Bronchial epithelial cell (primary cell): ENCODE results near the gene IKBIP. TPM values are rescaled to one million over a fixed set of nuclear protein-coding genes. Genes with fewer than 3 reads are reported as not detected.

Experiments used
- DNase-seq: peaks from one replicate; pipeline ENCODE4 v3.0.0-alpha.2; 2010; ENCODE audit warnings: low read depth
- FAIRE-seq: peaks from 2 replicates; lab custom pipeline; 2011; peaks lifted over from hg19 to GRCh38; lab: Jason Lieb, UNC
- H3K27me3 ChIP-seq: 2 replicates; pipeline ENCODE4 v1.5.1; 2011; ENCODE audit warnings: low read length; ENCODE audit not compliant: control insufficient read depth, insufficient read depth
- H3K36me3 ChIP-seq: 2 replicates; pipeline ENCODE4 v1.5.1; 2011; ENCODE audit warnings: low read length; ENCODE audit not compliant: control insufficient read depth, insufficient read depth
- H3K4me3 ChIP-seq: 2 replicates; pipeline ENCODE4 v1.5.1; 2011; ENCODE audit warnings: mild to moderate bottlenecking, low read depth, low read length, control low read depth
- CTCF ChIP-seq: IDR thresholded peaks from 2 replicates; pipeline ENCODE4 v1.5.1; 2011; ENCODE audit warnings: mild to moderate bottlenecking, moderate library complexity, low read length, control low read depth, inconsistent platforms; ENCODE audit not compliant: insufficient read depth, severe bottlenecking
- total RNA-seq: library from RNA; depleted of rRNA; stranded (reverse); fragments of >200 nt; gene quantifications from 2 replicates; pipeline ENCODE4 v1.2.1, GENCODE V29; 2014

IKBIP gene
- total RNA-seq, 1 donor from 2014 or later: 10.0 TPM

DNA sequence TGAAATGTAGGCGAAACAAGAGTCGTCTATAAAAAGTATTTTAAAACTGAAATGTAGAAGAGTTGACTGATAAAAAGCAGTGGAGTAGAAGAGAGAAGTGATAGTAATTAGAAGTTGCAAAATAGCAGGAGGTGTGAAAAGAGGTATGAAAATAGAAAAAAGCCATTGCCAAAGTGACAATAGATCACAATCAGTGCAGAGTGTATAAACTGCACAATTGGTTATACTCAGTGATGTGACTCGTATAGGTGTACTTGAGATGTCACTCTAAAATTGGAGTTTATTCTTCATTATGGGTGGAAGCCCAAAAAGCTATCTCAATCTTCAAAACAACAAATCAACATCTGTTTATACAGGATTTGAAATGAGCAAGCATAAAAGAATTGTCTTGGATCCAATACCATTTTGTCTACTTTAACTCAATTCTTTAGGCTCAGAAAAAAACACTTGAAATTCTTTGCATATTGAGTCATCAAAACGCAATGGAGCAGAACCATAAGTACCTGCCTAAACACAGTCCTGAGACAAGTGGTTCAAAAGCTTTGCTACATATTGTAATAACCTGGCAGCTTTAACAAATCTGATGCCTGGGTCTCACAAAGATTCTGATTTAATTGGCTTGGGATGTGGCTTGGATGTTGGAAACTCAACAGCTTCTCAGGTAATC lies 8.8 kb downstream of the IKBIP start:
- Histone ChIP-seq H3K36me3 (no peaks in the 10 kb centered on the region), H3K4me3 (no peak overlapping the region), H3K27me3 (no peaks in the 10 kb centered on the region)
- peak; percentile 40 for FAIRE-seq
- DNase-seq: peak; percentile 95
- no peak for TF ChIP-seq CTCF

DNA sequence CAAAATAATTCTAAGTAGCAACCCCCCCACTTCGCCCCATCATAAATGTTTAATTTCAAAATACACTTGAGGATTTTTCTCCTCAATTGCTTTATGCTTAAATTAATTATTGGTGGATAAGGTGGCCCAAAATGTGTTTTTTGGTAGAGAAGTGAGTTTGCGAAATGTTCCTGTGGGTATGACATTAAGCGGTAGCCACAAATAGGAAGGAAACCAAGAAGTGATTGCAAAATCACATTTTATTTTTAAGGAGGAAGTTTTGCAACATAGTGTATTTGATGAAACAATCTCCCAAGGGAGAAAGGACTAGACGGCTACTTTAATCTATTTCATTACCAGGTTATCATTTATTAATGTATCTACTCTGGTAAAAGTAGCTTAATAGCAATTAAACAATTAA lies 25.6 kb downstream of the IKBIP start:
- no peak for FAIRE-seq

DNA sequence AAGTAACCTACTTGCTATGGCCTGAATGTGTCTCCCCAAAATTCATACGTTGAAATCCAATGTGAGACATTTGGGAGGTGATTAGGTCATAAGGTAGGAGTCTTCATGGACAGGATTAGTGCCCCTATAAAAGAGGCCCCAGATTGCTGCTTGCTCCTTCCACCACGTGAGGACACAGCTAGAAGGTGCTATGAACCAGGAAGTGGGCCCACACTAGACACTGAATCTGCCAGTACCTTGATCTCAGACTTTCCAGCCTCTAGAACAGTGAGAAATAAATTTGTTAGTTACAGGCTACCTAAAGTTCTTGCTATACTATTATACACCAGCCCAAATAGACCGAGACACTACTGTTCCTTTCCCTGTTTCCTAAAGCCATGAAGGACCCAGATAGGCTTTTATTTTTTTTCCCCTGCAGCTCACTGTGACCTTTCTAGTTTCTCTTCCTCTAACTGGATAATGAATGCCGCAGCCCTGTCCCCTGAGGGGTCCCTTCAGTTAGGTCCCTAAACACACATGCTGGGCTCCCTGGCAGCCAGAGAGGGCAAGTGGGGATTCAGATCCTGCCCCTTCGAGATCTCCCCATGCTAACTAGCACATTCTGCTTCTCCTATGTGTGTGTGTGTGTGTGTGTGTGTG lies 31.8 kb downstream of the IKBIP start:
- TF ChIP-seq CTCF: no peak
- no peak overlapping the region for H3K4me3 ChIP-seq
- H3K36me3 ChIP-seq: no peaks in the 10 kb centered on the region
- H3K27me3 ChIP-seq: no peaks in the 10 kb centered on the region
- FAIRE-seq (no peak), DNase-seq (no peak)

More for the DNA sequence above, 25.6 kb downstream of the IKBIP start:
- no peak overlapping the region for H3K4me3 ChIP-seq
- DNase-seq: peak; percentile 20
- H3K27me3 ChIP-seq: no peaks in the 10 kb centered on the region
- H3K36me3 ChIP-seq: no peaks in the 10 kb centered on the region
- no peak for TF ChIP-seq CTCF

DNA sequence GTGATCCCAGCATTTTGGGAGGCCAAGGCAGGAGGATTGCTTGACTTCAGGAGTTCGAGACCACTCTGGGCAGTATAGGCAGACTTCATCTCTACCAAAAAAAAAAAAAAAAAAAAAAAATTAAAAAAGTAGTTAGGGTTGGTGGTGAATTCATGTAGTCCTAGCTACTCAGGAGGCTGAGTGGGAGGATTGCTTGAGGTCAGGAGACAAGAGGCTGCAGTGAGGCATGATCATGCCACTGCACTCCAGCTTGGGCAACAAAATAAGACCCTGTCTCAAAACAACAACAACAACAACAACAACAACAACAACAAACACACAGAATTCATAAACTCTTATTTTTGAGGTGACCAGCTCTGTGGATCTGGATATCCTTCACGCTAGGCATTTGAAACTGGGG lies 34.0 kb downstream of the IKBIP start:
- Histone ChIP-seq H3K4me3 (no peak overlapping the region), H3K36me3 (no peaks in the 10 kb centered on the region), H3K27me3 (no peaks in the 10 kb centered on the region)
- FAIRE-seq (no peak), DNase-seq (no peak)
- TF ChIP-seq CTCF: no peak

- Histone ChIP-seq H3K4me3 (no peak overlapping the region), H3K36me3 (no peaks in the 10 kb centered on the region), H3K27me3 (no peaks in the 10 kb centered on the region)
- no peak for TF ChIP-seq CTCF
- FAIRE-seq: no peak
- DNase-seq: peak; percentile 18
Measured at GRCh38 chr12:98606359-98606988, 38.1 kb downstream of the IKBIP start.
